ENCODE data around the gene CPZ.

CPZ gene

GRCh38 chr4:8581094-8581861, 11.3 kb upstream of the CPZ start:
- no peak for DNase-seq

GRCh38 chr4:8582016-8582415, 10.5 kb upstream of the CPZ start:
- DNase-seq = no peak

GRCh38 chr4:8582436-8582835, 10.1 kb upstream of the CPZ start:
- no peak for DNase-seq

GRCh38 chr4:8582941-8583654, 9.5 kb upstream of the CPZ start:
- DNase-seq = no peak

GRCh38 chr4:8583655-8584025, 8.9 kb upstream of the CPZ start:
- no peak for DNase-seq

GRCh38 chr4:8585186-8585585, 7.4 kb upstream of the CPZ start:
- no peak for DNase-seq

- DNase-seq = no peak
These were observed 6.8 kb upstream of the CPZ start for GRCh38 chr4:8585721-8586212.

GRCh38 chr4:8586246-8586645, 6.3 kb upstream of the CPZ start:
- no peak for DNase-seq

GRCh38 chr4:8586671-8587468, 5.7 kb upstream of the CPZ start:
- DNase-seq = no peak

- DNase-seq = no peak
These were observed 4.9 kb upstream of the CPZ start for GRCh38 chr4:8587469-8588195.

- no peak for DNase-seq
These were observed 4.4 kb upstream of the CPZ start for GRCh38 chr4:8588196-8588470.

- no peak for DNase-seq
These were observed 3.2 kb upstream of the CPZ start for GRCh38 chr4:8589336-8589735.

- no peak for DNase-seq
These were observed 2.6 kb upstream of the CPZ start for GRCh38 chr4:8589823-8590545.

GRCh38 chr4:8590546-8590880, 2.1 kb upstream of the CPZ start:
- no peak for DNase-seq

GRCh38 chr4:8591114-8591513, 1.5 kb upstream of the CPZ start:
- DNase-seq = no peak

- no peak for DNase-seq
These were observed 769 bp upstream of the CPZ start for GRCh38 chr4:8591626-8592365.

- DNase-seq = no peak
These were observed 915 bp downstream of the CPZ start for GRCh38 chr4:8593264-8594096.

GRCh38 chr4:8594097-8595038, 1.8 kb downstream of the CPZ start:
- peak; percentile 39 for DNase-seq

- no peak for DNase-seq
These were observed 2.9 kb downstream of the CPZ start for GRCh38 chr4:8595237-8596087.
